Stimulated activated naive CD8-positive, alpha-beta T cell treated with anti-CD3 and anti-CD28 coated beads, Interleukin-15, Interleukin-2, amounts not matched to agents 100 ng/mL and 50 ng/mL, for 24 hours (primary cell): Measurements from ENCODE around the gene BLOC1S6.
A peak's percentile ranks its signal among the peaks of the same experiment; 100 is the strongest.
"Not testable (repeated sequence)": the region's sequence is repeated elsewhere in the genome, so short reads cannot be mapped to it uniquely, and the experiment has no call there.

Experiments used
- H3K27ac Mint-ChIP-seq: one replicate; pipeline ENCODE4 v1.8.0; 2021; ENCODE audit warnings: mild to moderate bottlenecking, mixed read lengths
- H3K27me3 Mint-ChIP-seq: one replicate; pipeline ENCODE4 v1.8.0; 2021; ENCODE audit warnings: mixed read lengths
- H3K36me3 Mint-ChIP-seq: one replicate; pipeline ENCODE4 v1.8.0; 2021; ENCODE audit warnings: low read depth, mixed read lengths
- H3K4me1 Mint-ChIP-seq: one replicate; pipeline ENCODE4 v1.8.0; 2021; ENCODE audit warnings: low read depth, mixed read lengths
- H3K4me3 Mint-ChIP-seq: one replicate; pipeline ENCODE4 v1.8.0; 2021; ENCODE audit warnings: mild to moderate bottlenecking, mixed read lengths
- H3K9me3 Mint-ChIP-seq: one replicate; pipeline ENCODE4 v1.8.0; 2021; ENCODE audit warnings: mixed read lengths

BLOC1S6 gene

DNA sequence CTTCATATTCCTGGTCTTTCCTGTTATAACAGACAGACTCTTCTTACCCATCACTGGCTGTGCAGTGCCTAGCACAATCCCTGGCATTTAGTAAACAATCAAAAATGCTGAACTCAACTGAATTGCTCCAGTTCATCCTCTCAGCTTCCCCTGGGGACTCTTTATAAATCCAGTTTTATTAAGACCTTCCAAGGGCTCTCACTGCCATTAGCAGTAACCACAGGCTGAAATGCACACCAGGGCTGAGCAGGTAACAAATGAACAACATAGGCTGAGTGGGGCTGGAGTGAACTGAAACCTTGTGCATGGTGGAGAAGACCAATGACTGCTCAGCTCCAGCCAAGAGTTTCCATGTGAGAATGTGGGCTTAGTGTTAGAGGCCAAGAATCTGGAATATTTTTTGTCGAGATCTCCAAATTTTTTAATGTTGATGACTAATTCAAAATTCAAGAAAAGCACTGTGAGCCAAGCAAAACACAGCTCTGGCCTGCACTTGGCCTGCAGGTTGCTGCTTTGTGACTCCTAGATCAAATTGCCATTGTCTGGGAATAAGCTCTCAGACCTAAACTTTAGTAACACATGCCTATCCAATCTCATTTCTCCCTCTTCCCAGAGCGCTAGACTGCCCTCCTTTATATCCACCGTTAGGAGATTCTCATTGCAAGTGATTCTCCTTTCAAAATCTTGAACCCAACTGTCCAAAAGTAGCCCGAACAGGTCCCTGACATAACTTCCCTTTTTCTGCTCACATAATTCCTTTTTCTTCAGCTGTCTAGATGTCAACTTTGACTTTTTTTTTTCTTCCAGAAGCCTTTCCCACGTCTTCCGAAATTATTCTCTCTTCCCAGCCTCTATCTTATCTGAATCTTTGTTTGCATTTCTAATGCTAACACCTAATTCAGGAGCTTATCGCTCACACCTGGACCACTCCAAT is 55.1 kb downstream of the BLOC1S6 start:
- no peaks in the 10 kb centered on the region for H3K9me3 Mint-ChIP-seq
- H3K4me1 Mint-ChIP-seq: peaks cover 93% of the 10 kb centered on the region
- H3K27ac Mint-ChIP-seq: peak overlapping the region; percentile 16
- H3K4me3 Mint-ChIP-seq: no peak overlapping the region
- peaks cover 57% of the 10 kb centered on the region for H3K36me3 Mint-ChIP-seq
- no peaks in the 10 kb centered on the region for H3K27me3 Mint-ChIP-seq

- Mint-ChIP-seq H3K27me3 (no peaks in the 10 kb centered on the region), H3K4me1 (peaks cover 82% of the 10 kb centered on the region), H3K36me3 (peaks cover 35% of the 10 kb centered on the region), H3K9me3 (no peaks in the 10 kb centered on the region), H3K27ac (peak overlapping the region; percentile 69), H3K4me3 (peak overlapping the region; percentile 31)
These were observed 57.3 kb downstream of the BLOC1S6 start for GRCh38 chr15:45644437-45644836.

DNA sequence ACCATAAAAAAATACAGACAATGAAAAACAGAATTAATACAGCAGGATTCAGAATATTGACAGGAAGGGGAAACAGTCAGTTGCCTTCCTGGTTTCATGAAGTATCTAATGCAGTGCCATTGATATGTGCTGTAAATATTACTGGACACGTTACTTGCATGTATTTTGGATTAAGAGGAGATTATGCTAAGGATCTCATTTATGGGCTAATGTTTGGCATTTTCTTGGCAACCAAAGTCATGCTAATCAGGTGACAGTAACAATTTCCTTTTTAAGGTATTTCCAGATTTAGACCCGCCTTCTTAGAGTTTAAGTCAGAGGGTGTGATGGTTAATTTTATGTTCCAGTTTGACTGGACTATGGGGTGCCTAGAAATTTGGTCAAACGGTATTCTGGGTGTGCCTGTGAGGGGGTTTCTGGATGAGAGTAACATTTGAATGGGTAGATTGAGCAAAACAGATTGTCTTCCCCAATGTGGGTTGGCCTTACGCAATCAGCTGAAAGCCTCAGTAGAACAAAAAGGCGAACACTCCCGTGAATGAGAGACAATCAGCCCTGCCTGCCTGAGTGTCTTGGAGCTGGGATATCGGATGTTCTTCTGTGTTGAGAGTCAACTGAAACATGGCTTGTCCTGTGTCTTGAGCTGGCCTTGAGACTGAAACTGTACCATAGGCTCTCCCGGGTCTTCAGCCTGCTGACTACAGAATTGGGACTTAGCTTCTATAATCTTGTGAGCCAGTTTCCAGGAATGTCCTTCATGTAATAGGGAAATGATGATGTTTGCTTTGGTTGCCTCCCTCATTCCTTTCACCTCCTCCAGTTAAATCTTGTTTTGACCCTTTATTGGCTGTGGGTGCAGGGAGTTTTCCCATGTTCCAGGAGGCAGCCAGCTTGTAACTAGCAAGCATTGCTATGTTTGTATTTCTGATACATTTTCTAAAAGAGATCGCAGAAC is 58.1 kb downstream of the BLOC1S6 start:
- peak overlapping the region; percentile 69 for H3K27ac Mint-ChIP-seq
- no peaks in the 10 kb centered on the region for H3K27me3 Mint-ChIP-seq
- H3K4me1 Mint-ChIP-seq: peaks cover 82% of the 10 kb centered on the region
- peak overlapping the region; percentile 27 for H3K4me3 Mint-ChIP-seq
- peaks cover 30% of the 10 kb centered on the region for H3K36me3 Mint-ChIP-seq
- H3K9me3 Mint-ChIP-seq: no peaks in the 10 kb centered on the region

- Mint-ChIP-seq H3K27ac (peak overlapping the region; percentile 52), H3K27me3 (no peaks in the 10 kb centered on the region), H3K4me1 (peaks cover 76% of the 10 kb centered on the region), H3K4me3 (no peak overlapping the region), H3K9me3 (no peaks in the 10 kb centered on the region), H3K36me3 (peaks cover 34% of the 10 kb centered on the region)
These were observed 59.0 kb downstream of the BLOC1S6 start for GRCh38 chr15:45646220-45646619.

DNA sequence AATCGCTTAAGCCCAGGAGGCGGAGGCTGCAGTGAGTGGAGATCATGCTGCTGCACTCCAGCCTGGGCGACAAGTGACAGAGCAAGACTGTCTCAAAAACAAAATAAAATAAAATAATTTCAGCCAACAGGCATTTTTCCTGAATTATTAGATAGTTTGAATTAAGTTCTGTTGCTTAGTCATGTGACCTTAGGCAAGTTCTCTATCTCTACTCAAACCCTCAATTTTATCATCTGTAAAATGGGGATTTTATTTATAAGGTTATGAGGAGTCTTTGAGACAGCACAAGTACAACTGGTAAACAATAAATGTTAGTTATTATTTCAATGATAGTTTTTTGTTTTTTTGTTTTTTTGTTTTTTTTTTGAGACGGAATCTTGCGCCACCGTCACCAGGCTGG is 60.6 kb downstream of the BLOC1S6 start:
- peaks cover 26% of the 10 kb centered on the region for H3K36me3 Mint-ChIP-seq
- H3K27me3 Mint-ChIP-seq: no peaks in the 10 kb centered on the region
- H3K27ac Mint-ChIP-seq: no peak overlapping the region
- H3K9me3 Mint-ChIP-seq: no peaks in the 10 kb centered on the region
- H3K4me3 Mint-ChIP-seq: no peak overlapping the region
- H3K4me1 Mint-ChIP-seq: peaks cover 67% of the 10 kb centered on the region

- no peak overlapping the region for H3K27ac Mint-ChIP-seq
- peaks cover 70% of the 10 kb centered on the region for H3K4me1 Mint-ChIP-seq
- no peak overlapping the region for H3K4me3 Mint-ChIP-seq
These were observed 61.5 kb downstream of the BLOC1S6 start for GRCh38 chr15:45648521-45649200.

DNA sequence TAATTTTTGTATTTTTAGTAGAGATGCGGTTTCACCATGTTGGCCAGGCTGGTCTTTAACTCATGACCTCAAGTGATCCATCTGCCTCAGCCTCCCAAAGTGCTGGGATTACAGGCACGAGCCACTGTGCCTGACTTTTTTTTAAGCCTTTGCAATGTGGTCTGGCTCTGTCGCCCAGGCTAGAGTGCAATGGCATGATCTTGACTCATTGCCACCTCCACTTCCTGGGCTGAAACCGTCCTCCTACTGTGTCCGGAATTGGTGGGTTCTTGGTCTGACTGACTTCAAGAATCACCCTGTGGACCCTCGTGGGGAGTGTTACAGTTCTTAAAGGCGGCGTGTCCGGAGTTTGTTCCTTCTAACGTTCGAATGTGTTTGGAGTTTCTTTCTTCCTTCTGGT is 62.8 kb downstream of the BLOC1S6 start:
- H3K9me3 Mint-ChIP-seq, H3K27me3 Mint-ChIP-seq: not testable (repeated sequence)
- peak overlapping the region; percentile 7 for H3K4me3 Mint-ChIP-seq
- peaks cover 18% of the 10 kb centered on the region for H3K36me3 Mint-ChIP-seq
- peak overlapping the region; percentile 43 for H3K27ac Mint-ChIP-seq
- H3K4me1 Mint-ChIP-seq: peaks cover 70% of the 10 kb centered on the region

More at GRCh38 chr15:45648521-45649200, 61.5 kb downstream of the BLOC1S6 start:
- Mint-ChIP-seq H3K9me3 (no peaks in the 10 kb centered on the region), H3K27me3 (no peaks in the 10 kb centered on the region), H3K36me3 (peaks cover 23% of the 10 kb centered on the region)

GRCh38 chr15:45650889-45651525 is 63.8 kb downstream of the BLOC1S6 start:
- no peak overlapping the region for H3K4me3 Mint-ChIP-seq

GRCh38 chr15:45653702-45654424 is 66.7 kb downstream of the BLOC1S6 start:
- H3K4me3 Mint-ChIP-seq: no peak overlapping the region
- H3K27ac Mint-ChIP-seq: no peak overlapping the region
- no peaks in the 10 kb centered on the region for H3K9me3 Mint-ChIP-seq

More at GRCh38 chr15:45650889-45651525, 63.8 kb downstream of the BLOC1S6 start:
- Mint-ChIP-seq H3K27me3 (no peaks in the 10 kb centered on the region), H3K27ac (no peak overlapping the region), H3K9me3 (no peaks in the 10 kb centered on the region), H3K4me1 (peaks cover 64% of the 10 kb centered on the region), H3K36me3 (peaks cover 18% of the 10 kb centered on the region)

DNA sequence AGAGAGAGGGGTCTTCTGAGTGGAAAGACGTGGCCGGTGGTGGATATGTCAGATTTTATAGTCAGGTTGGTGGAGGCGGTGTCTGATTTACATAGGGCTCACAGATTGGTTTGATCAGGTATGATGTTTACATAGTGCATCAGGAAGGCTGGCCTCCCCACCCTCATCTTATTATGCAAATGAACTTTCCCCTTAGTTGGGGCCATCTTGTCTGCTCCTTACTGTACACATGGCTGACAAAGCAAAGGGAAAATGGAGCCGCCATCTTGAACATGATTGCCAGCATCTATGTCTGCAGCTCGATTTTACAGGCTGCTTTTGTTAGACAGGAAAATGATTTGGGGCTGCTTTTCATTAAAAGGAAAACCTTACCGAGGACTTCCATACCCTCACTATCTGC is 67.6 kb downstream of the BLOC1S6 start:
- Mint-ChIP-seq H3K27me3 (no peaks in the 10 kb centered on the region), H3K27ac (no peak overlapping the region), H3K4me3 (no peak overlapping the region), H3K36me3 (peaks cover 12% of the 10 kb centered on the region), H3K9me3 (no peaks in the 10 kb centered on the region), H3K4me1 (peaks cover 48% of the 10 kb centered on the region)

More at GRCh38 chr15:45653702-45654424, 66.7 kb downstream of the BLOC1S6 start:
- no peaks in the 10 kb centered on the region for H3K27me3 Mint-ChIP-seq
- H3K36me3 Mint-ChIP-seq: peaks cover 12% of the 10 kb centered on the region
- peaks cover 55% of the 10 kb centered on the region for H3K4me1 Mint-ChIP-seq

DNA sequence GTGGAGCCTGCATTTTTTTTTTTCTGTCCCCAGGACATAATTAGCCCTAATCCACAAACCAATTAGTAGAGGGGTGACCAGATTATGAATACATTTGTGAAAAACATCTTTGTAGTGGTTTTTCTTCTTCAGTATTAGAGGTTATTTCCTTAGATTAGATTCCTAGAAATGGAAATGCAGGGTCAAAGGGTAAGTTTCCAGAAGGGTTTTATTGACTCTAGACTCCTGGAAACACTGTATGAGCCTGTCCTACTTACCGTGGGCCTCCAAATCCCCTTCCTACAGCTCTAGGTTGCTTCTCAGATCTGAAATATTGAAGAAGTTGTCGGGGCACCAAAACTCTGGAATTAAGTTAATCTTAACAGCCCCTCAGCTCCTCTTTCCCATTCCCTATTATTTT is 70.1 kb downstream of the BLOC1S6 start:
- H3K4me3 Mint-ChIP-seq: no peak overlapping the region
- H3K27me3 Mint-ChIP-seq: no peaks in the 10 kb centered on the region
- no peaks in the 10 kb centered on the region for H3K9me3 Mint-ChIP-seq
- peaks cover 34% of the 10 kb centered on the region for H3K4me1 Mint-ChIP-seq
- H3K27ac Mint-ChIP-seq: no peak overlapping the region
- H3K36me3 Mint-ChIP-seq: peaks cover 12% of the 10 kb centered on the region

DNA sequence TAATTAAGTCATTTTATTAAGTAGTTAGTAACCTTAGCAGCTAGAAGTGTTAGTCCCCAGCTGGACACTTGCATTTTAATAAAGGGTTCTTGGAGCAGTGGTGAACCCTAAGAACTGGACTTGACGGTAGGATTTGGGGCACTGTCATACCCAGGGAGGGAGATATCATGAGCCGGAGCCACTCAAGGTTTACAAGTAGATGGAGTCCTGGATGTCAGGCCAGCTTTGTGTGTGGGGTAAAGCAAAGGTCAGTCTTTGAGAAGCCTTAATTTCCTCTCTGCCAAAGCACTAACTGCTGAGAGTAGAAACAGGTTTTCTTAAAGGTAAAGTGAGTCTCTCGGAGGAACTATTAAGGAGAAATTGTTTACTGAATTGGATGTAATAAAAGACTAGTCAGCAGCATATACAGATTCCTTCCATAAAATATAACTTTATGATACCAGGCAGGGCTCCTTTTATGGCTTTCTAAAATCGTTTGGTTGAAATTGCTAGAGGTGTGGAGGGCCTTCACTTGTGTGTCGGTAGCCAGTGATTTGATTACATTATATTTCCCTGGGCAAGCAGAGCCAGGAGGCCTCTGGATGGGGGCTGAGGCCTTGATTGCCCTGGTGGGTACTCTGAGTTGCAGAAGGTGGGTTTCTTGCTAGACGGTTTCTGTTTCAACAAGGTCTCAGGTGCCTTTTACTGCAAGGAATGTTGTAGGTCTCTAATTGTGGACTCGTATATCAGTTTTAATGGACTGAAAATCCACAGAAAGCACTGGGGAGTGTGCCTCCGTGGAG is 70.8 kb downstream of the BLOC1S6 start:
- no peaks in the 10 kb centered on the region for H3K27me3 Mint-ChIP-seq
- H3K27ac Mint-ChIP-seq: no peak overlapping the region
- no peaks in the 10 kb centered on the region for H3K9me3 Mint-ChIP-seq
- peaks cover 17% of the 10 kb centered on the region for H3K36me3 Mint-ChIP-seq
- H3K4me3 Mint-ChIP-seq: no peak overlapping the region
- H3K4me1 Mint-ChIP-seq: peaks cover 31% of the 10 kb centered on the region
